Neuron (in vitro differentiated cells): ENCODE measurements around the gene ILF3.

Source experiments
- H2AFZ ChIP-seq: one replicate; pipeline ENCODE4 v1.6.1; 2013; ENCODE audit warnings: low read depth, mild to moderate bottlenecking, inconsistent platforms, low read length, moderate library complexity
- H3K27me3 ChIP-seq: one replicate; pipeline ENCODE4 v1.6.1; 2013; ENCODE audit warnings: low read length; ENCODE audit not compliant: insufficient read depth
- H3K36me3 ChIP-seq: one replicate; pipeline ENCODE4 v1.6.1; 2013; ENCODE audit warnings: low read length; ENCODE audit not compliant: insufficient read depth
- H3K4me1 ChIP-seq: one replicate; pipeline ENCODE4 v1.6.1; 2013; ENCODE audit warnings: low read length; ENCODE audit not compliant: insufficient read depth
- H3K4me3 ChIP-seq: 2 replicates; pipeline ENCODE4 v1.5.1; 2013; ENCODE audit warnings: mild to moderate bottlenecking, low read length, moderate library complexity
- H3K9me3 ChIP-seq: one replicate; pipeline ENCODE4 v1.6.1; 2013; ENCODE audit warnings: low read length

Gene ILF3

GRCh38 chr19:10653732-10654609 is at the start of gene ILF3:
ILF3 (plus strand) TSS chr19:10654346; CDS start chr19:10670606, 16,260 bp downstream.
- Histone ChIP-seq H3K4me3 (peak within 1 kb of the TSS; percentile 87), H3K27me3 (no peaks in the 10 kb centered on the region), H2AFZ (no peak within 1 kb of the TSS), H3K9me3 (no peaks in the 10 kb centered on the region), H3K36me3 (peaks cover 20% of the 10 kb centered on the region), H3K4me1 (peaks cover 23% of the 10 kb centered on the region)

- Histone ChIP-seq H3K4me1 (peaks cover 10% of the 10 kb centered on the region), H3K9me3 (no peaks in the 10 kb centered on the region), H3K36me3 (no peaks in the 10 kb centered on the region), H3K4me3 (no peak overlapping the region), H3K27me3 (no peaks in the 10 kb centered on the region), H2AFZ (no peak overlapping the region)
These were observed 49.6 kb upstream of the ILF3 start for GRCh38 chr19:10604460-10604980.

- Histone ChIP-seq H3K36me3 (peaks cover 2% of the 10 kb centered on the region), H3K4me1 (no peaks in the 10 kb centered on the region), H3K9me3 (peaks cover 2% of the 10 kb centered on the region), H3K4me3 (no peak overlapping the region), H3K27me3 (no peaks in the 10 kb centered on the region), H2AFZ (no peak overlapping the region)
These were observed 42.2 kb upstream of the ILF3 start for GRCh38 chr19:10611907-10612306.

- H3K27me3 ChIP-seq = no peaks in the 10 kb centered on the region
- H3K9me3 ChIP-seq = peaks cover 2% of the 10 kb centered on the region
- H2AFZ ChIP-seq = no peak overlapping the region
- no peak overlapping the region for H3K4me3 ChIP-seq
- H3K4me1 ChIP-seq = no peaks in the 10 kb centered on the region
- H3K36me3 ChIP-seq = peaks cover 2% of the 10 kb centered on the region
These were observed 41.5 kb upstream of the ILF3 start for GRCh38 chr19:10612499-10613119.

- Histone ChIP-seq H3K4me1 (no peaks in the 10 kb centered on the region), H3K4me3 (no peak overlapping the region), H3K27me3 (no peaks in the 10 kb centered on the region)
These were observed 38.6 kb upstream of the ILF3 start for GRCh38 chr19:10615429-10616023.

GRCh38 chr19:10617409-10618121 is 36.6 kb upstream of the ILF3 start:
- H3K9me3 ChIP-seq = peaks cover 4% of the 10 kb centered on the region
- no peak overlapping the region for H3K4me3 ChIP-seq
- H3K4me1 ChIP-seq = no peaks in the 10 kb centered on the region
- peaks cover 6% of the 10 kb centered on the region for H3K36me3 ChIP-seq
- H3K27me3 ChIP-seq = no peaks in the 10 kb centered on the region
- H2AFZ ChIP-seq = no peak overlapping the region

More at GRCh38 chr19:10615429-10616023, 38.6 kb upstream of the ILF3 start:
- Histone ChIP-seq H3K9me3 (peaks cover 2% of the 10 kb centered on the region), H2AFZ (no peak overlapping the region), H3K36me3 (peaks cover 2% of the 10 kb centered on the region)

GRCh38 chr19:10618846-10619245 is 35.3 kb upstream of the ILF3 start:
- H3K4me1 ChIP-seq = no peaks in the 10 kb centered on the region
- no peak overlapping the region for H2AFZ ChIP-seq
- H3K27me3 ChIP-seq = no peaks in the 10 kb centered on the region
- peaks cover 4% of the 10 kb centered on the region for H3K9me3 ChIP-seq
- H3K4me3 ChIP-seq = no peak overlapping the region
- H3K36me3 ChIP-seq = peaks cover 4% of the 10 kb centered on the region

- Histone ChIP-seq H3K4me1 (peaks cover 9% of the 10 kb centered on the region), H3K9me3 (peaks cover 2% of the 10 kb centered on the region), H3K27me3 (no peaks in the 10 kb centered on the region), H3K4me3 (no peak overlapping the region), H2AFZ (no peak overlapping the region), H3K36me3 (peaks cover 4% of the 10 kb centered on the region)
These were observed 33.4 kb upstream of the ILF3 start for GRCh38 chr19:10620786-10621185.

- H3K4me1 ChIP-seq = peaks cover 17% of the 10 kb centered on the region
- H3K9me3 ChIP-seq = peaks cover 2% of the 10 kb centered on the region
- H3K4me3 ChIP-seq = no peak overlapping the region
- H3K27me3 ChIP-seq = no peaks in the 10 kb centered on the region
- peaks cover 7% of the 10 kb centered on the region for H3K36me3 ChIP-seq
- no peak overlapping the region for H2AFZ ChIP-seq
These were observed 32.2 kb upstream of the ILF3 start for GRCh38 chr19:10621966-10622365.

- H3K27me3 ChIP-seq = no peaks in the 10 kb centered on the region
- H3K36me3 ChIP-seq = peaks cover 27% of the 10 kb centered on the region
- H3K9me3 ChIP-seq = peaks cover 2% of the 10 kb centered on the region
- H3K4me1 ChIP-seq = peaks cover 33% of the 10 kb centered on the region
- peak overlapping the region; percentile 95 for H3K4me3 ChIP-seq
- no peak overlapping the region for H2AFZ ChIP-seq
These were observed 29.6 kb upstream of the ILF3 start for GRCh38 chr19:10624585-10624984.

- Histone ChIP-seq H3K36me3 (peaks cover 32% of the 10 kb centered on the region), H3K4me1 (peaks cover 33% of the 10 kb centered on the region), H3K27me3 (no peaks in the 10 kb centered on the region), H3K9me3 (peaks cover 2% of the 10 kb centered on the region), H2AFZ (no peak within 1 kb of the TSS), H3K4me3 (peak within 1 kb of the TSS; percentile 95)
These were observed 29.0 kb upstream of the ILF3 start, which contains the start of gene SLC44A2 for GRCh38 chr19:10625003-10625761. SLC44A2 (plus strand) TSS chr19:10625553; CDS start chr19:10625634, 81 bp downstream.

GRCh38 chr19:10625762-10626138 is 28.4 kb upstream of the ILF3 start:
- Histone ChIP-seq H3K36me3 (peaks cover 32% of the 10 kb centered on the region), H3K4me1 (peaks cover 33% of the 10 kb centered on the region), H3K27me3 (no peaks in the 10 kb centered on the region), H3K9me3 (peaks cover 2% of the 10 kb centered on the region), H2AFZ (no peak overlapping the region), H3K4me3 (peak overlapping the region; percentile 95)
